B cell (primary cell): Measurements from ENCODE around the gene CBX7. TPM values are rescaled to one million over a fixed set of nuclear protein-coding genes. Genes with fewer than 3 reads are reported as not detected.

Experiments used
- ATAC-seq: fragments of 200-7000 bp; cut with Tn5 transposase; one replicate; pipeline ENCODE4 v1.10.0; 2021; ENCODE audit warnings: low read depth, mild to moderate bottlenecking, moderate number of reproducible peaks, moderate library complexity
- CTCF ChIA-PET: fragments of 350-600 bp; sonication (Branson Sonifier 250); formaldehyde crosslinking; loops from one replicate; lab custom pipeline; 2021; ENCODE audit warnings: antibody characterized with exemption, inconsistent platforms; lab: Charles Lee
- POLR2A ChIA-PET: fragments of 350-600 bp; sonication (Branson Sonifier 250); formaldehyde crosslinking; loops from one replicate; lab custom pipeline; 2021; ENCODE audit warnings: antibody characterized with exemption; lab: Charles Lee
- DNase-seq: peaks from one replicate; pipeline ENCODE4 v3.0.0; 2013
- H2AFZ ChIP-seq: 2 replicates; pipeline ENCODE4 v1.6.1; 2012; ENCODE audit warnings: mild to moderate bottlenecking, low read depth, low read length; ENCODE audit not compliant: insufficient read depth, poor library complexity, severe bottlenecking
- H3K27ac ChIP-seq, 2 donors: 1 replicate in 1 of 2; 2 replicates in 1 of 2; pipeline ENCODE4 v1.5.1; 2012 to 2013; ENCODE audit warnings: low read length in 2 of 2, mild to moderate bottlenecking in 2 of 2, moderate library complexity in 1 of 2
- H3K27me3 ChIP-seq, 4 experiments: fragments of 200-600 bp in 1 of 4; sonication (generic) in 1 of 4; replicated peaks in 1 of 4; 1 replicate in 2 of 4; 2 replicates in 2 of 4; pipeline versions ENCODE4 v1.6.1 to v1.7.0; 2013 to 2016; ENCODE audit warnings: low read length in 3 of 4, mild to moderate bottlenecking in 2 of 4, mixed read lengths in 1 of 4, moderate library complexity in 1 of 4; ENCODE audit not compliant: insufficient read depth in 4 of 4, control insufficient read depth in 3 of 4; ENCODE audit errors: control extremely low read depth in 1 of 4
- H3K36me3 ChIP-seq, 2 experiments: replicated peaks in 1 of 2; 1 replicate in 1 of 2; 2 replicates in 1 of 2; pipeline versions ENCODE4 v1.6.1 to v1.7.1; 2013; ENCODE audit warnings: low read length in 1 of 2; ENCODE audit not compliant: insufficient read depth in 2 of 2, control insufficient read depth in 1 of 2; ENCODE audit errors: control extremely low read depth in 1 of 2, extremely low read depth in 1 of 2
- H3K4me1 ChIP-seq, 2 donors: fragments of 200-600 bp in 1 of 2; sonication (generic) in 1 of 2; 1 replicate in 1 of 2; 2 replicates in 1 of 2; pipeline versions ENCODE4 v1.5.1 to v1.6.1; 2013 to 2017; ENCODE audit warnings: low read length in 2 of 2; ENCODE audit not compliant: control insufficient read depth in 2 of 2, insufficient read depth in 2 of 2
- H3K4me2 ChIP-seq: replicated peaks from 2 replicates; pipeline ENCODE3; 2012; ENCODE audit warnings: mild to moderate bottlenecking, low read depth, low read length; ENCODE audit not compliant: poor library complexity, severe bottlenecking
- H3K4me3 ChIP-seq, 5 experiments: fragments of 200-600 bp in 1 of 5; sonication (generic) in 1 of 5; 1 replicate in 3 of 5; 2 replicates in 2 of 5; pipeline versions ENCODE4 v1.5.1 to v1.7.0; 2011 to 2016; ENCODE audit warnings: low read length in 4 of 5, mild to moderate bottlenecking in 4 of 5, low read depth in 2 of 5, control low read depth in 1 of 5, moderate library complexity in 1 of 5; ENCODE audit not compliant: insufficient read depth in 1 of 5; ENCODE audit errors: control extremely low read depth in 1 of 5, extremely low read depth in 1 of 5
- H3K79me2 ChIP-seq: fragments of 200-600 bp; sonication (generic); one replicate; pipeline ENCODE4 v1.6.0; 2016; ENCODE audit warnings: low read length; ENCODE audit not compliant: control insufficient read depth, insufficient read depth
- H3K9ac ChIP-seq: fragments of 200-600 bp; sonication (generic); 2 replicates; pipeline ENCODE4 v1.6.1; 2017; ENCODE audit warnings: mild to moderate bottlenecking, low read length, moderate library complexity
- H3K9me3 ChIP-seq, 3 donors: one replicate each; pipeline versions ENCODE4 v1.6.1 to v1.7.1; 2013; ENCODE audit warnings: low read length in 2 of 3; ENCODE audit not compliant: control insufficient read depth in 2 of 3, insufficient read depth in 1 of 3; ENCODE audit errors: control extremely low read depth in 1 of 3
- H4K20me1 ChIP-seq: 2 replicates; pipeline ENCODE4 v1.6.0; 2012; ENCODE audit warnings: mild to moderate bottlenecking, low read length; ENCODE audit not compliant: insufficient read depth, control insufficient read depth, poor library complexity, severe bottlenecking
- H3K27ac Mint-ChIP-seq: one replicate; pipeline ENCODE4 v1.8.0; 2021; ENCODE audit warnings: mixed read lengths
- H3K27me3 Mint-ChIP-seq: one replicate; pipeline ENCODE4 v1.8.0; 2021; ENCODE audit warnings: mixed read lengths
- H3K4me1 Mint-ChIP-seq: one replicate; pipeline ENCODE4 v1.8.0; 2021; ENCODE audit warnings: mixed read lengths
- H3K4me3 Mint-ChIP-seq: one replicate; pipeline ENCODE4 v1.8.0; 2021; ENCODE audit warnings: mixed read lengths
- H3K9me3 Mint-ChIP-seq: one replicate; pipeline ENCODE4 v1.8.0; 2022; ENCODE audit warnings: mixed read lengths; ENCODE audit not compliant: insufficient read depth
- EZH2 ChIP-seq: IDR thresholded peaks from 2 replicates; pipeline ENCODE4 v1.6.1; 2012; ENCODE audit warnings: borderline replicate concordance, low read depth, mild to moderate bottlenecking, moderate library complexity, low read length; ENCODE audit not compliant: insufficient read depth, poor library complexity, severe bottlenecking
- WGBS: methylation state at CpG from one replicate; pipeline ENCODE4 v1.1.5; 2013; ENCODE audit warnings: missing lambda C conversion rate; ENCODE audit not compliant: insufficient coverage; 5-methylcytosine and 5-hydroxymethylcytosine counted together
- intact Hi-C: fragments of 100-400 bp; cut with micrococcal nuclease; formaldehyde crosslinking; loops from one replicate; pipeline ENCODE4 v1.10.0; 2022
- polyA plus RNA-seq: library from polyadenylated mRNA; depleted of rRNA; stranded (reverse); fragments of >200 nt; gene quantifications from 2 replicates; pipeline ENCODE4 v1.2.3, GENCODE V29; 2012
- total RNA-seq, 2 donors: library from RNA; stranded (reverse); fragments of 120-200 nt in 1 of 2; gene quantifications; 1 replicate in 1 of 2; 2 replicates in 1 of 2; pipeline versions ENCODE4 v1.2.3 to v1.2.4, GENCODE V29; 2013 to 2022
- TF ChIP-seq, protein P1 (sequence below): fragments of 200-600 bp; IDR thresholded peaks from one replicate; pipeline ENCODE4 v1.8.0; 2022; ENCODE audit warnings: antibody characterized with exemption, mild to moderate bottlenecking

The CBX7 gene
- total and polyA plus RNA-seq, 2 donors (not counting 1 experiment from before 2014, with no cell fraction given) = 83.6 to 141 TPM

DNA sequence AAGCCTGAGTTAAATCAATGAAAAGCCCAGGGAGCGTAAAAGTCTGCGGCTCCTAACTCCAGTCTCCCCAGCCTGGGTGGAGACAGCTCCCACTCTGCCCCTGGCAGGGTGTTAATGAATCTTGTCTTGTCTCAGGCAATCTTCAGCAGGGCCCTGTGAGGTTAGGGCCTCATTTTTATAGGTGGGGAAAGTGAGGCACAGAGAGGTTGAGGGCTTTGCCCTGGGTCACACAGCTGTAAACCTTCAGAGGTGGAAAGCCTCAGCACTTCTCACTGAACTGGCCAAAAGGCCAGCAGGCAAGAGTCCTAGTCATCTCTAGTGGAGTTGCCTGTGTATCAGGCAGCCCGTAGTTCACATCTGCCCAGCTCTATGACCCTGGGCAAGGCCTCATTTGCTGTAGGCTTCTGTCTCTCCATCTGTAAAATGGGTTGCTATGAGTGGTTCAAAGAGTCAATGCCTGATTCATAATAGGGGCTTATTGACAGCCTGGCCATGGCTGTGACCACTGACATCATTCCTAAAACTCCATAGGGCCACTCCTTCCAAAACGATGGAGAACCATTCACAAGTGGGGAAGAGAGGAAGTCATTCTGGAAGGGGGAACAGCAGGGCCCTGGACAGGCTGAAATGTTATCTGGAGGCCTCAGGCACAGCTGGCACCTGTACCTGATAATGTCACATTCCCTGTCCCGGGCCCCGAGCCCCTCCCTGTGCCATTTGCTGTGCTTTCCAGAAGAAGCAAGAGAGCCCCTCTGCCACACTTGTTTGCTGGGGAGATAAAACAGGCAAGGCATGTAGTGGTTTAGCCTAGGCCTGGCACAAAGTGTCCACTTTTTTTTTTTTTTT, 6.0 kb downstream of the CBX7 start:
- H3K9me3 Mint-ChIP-seq = no peaks in the 10 kb centered on the region
- intact Hi-C loops = no loop called here
- TF ChIP-seq, protein P1, sequence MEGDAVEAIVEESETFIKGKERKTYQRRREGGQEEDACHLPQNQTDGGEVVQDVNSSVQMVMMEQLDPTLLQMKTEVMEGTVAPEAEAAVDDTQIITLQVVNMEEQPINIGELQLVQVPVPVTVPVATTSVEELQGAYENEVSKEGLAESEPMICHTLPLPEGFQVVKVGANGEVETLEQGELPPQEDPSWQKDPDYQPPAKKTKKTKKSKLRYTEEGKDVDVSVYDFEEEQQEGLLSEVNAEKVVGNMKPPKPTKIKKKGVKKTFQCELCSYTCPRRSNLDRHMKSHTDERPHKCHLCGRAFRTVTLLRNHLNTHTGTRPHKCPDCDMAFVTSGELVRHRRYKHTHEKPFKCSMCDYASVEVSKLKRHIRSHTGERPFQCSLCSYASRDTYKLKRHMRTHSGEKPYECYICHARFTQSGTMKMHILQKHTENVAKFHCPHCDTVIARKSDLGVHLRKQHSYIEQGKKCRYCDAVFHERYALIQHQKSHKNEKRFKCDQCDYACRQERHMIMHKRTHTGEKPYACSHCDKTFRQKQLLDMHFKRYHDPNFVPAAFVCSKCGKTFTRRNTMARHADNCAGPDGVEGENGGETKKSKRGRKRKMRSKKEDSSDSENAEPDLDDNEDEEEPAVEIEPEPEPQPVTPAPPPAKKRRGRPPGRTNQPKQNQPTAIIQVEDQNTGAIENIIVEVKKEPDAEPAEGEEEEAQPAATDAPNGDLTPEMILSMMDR = no peak
- TF ChIP-seq EZH2 = no peak
- H2AFZ ChIP-seq = peak overlapping the region; percentile 72
- peaks cover 0 to 22% of the 10 kb centered on the region in 2 experiments for H3K36me3 ChIP-seq
- no peaks in the 10 kb centered on the region for H3K9me3 ChIP-seq
- ChIA-PET CTCF (interaction anchor here (0.6 kb wide), 2 partner anchors 50 to 882 kb away, joined by 3 read pairs; partner anchors contain the start of gene APOBEC3H), POLR2A (interaction anchor here (0.7 kb wide), 1 partner anchor 22 kb away, joined by 9 read pairs; no protein-coding TSS in a partner anchor)
- peaks cover 64% of the 10 kb centered on the region for H3K4me1 Mint-ChIP-seq
- peak overlapping the region; percentile 93 for H3K4me3 Mint-ChIP-seq
- DNase-seq = peak; percentile 39
- H3K4me1 ChIP-seq = peaks cover 61 to 69% of the 10 kb centered on the region in 2 donors
- peaks cover 90% of the 10 kb centered on the region for H3K79me2 ChIP-seq
- ATAC-seq = no peak
- no peaks in the 10 kb centered on the region for H3K27me3 ChIP-seq
- H3K9ac ChIP-seq = peak overlapping the region; percentile 69
- peak overlapping the region; percentile 19 to 89 (median 64) for H3K4me3 ChIP-seq
- H3K27me3 Mint-ChIP-seq = no peaks in the 10 kb centered on the region
- H3K27ac ChIP-seq = peak overlapping the region; percentile 72 to 97
- WGBS = 83% methylated on average over 6 of the region's 6 CpGs
- H3K27ac Mint-ChIP-seq = peak overlapping the region; percentile 98
- H4K20me1 ChIP-seq = peaks cover 33% of the 10 kb centered on the region
- peak overlapping the region; percentile 96 for H3K4me2 ChIP-seq
